Measurements from ENCODE around the gene ZCCHC24. TPM values are rescaled to one million over a fixed set of nuclear protein-coding genes. Genes with fewer than 3 reads are reported as not detected.

ZCCHC24 gene
- polyA plus RNA-seq, 1 donor, result 19.8 TPM

GRCh38 chr10:79431891-79432831 lies 13.3 kb downstream of the ZCCHC24 start:
- no peak for DNase-seq

GRCh38 chr10:79431428-79431827 lies 14.0 kb downstream of the ZCCHC24 start:
- DNase-seq, result no peak

GRCh38 chr10:79430936-79431335 lies 14.5 kb downstream of the ZCCHC24 start:
- DNase-seq, result no peak

- no peak for DNase-seq
Observed at GRCh38 chr10:79430325-79430905, 15.0 kb downstream of the ZCCHC24 start.

- no peak for DNase-seq
Observed at GRCh38 chr10:79429751-79430150, 15.7 kb downstream of the ZCCHC24 start.

GRCh38 chr10:79427965-79428364 lies 17.5 kb downstream of the ZCCHC24 start:
- DNase-seq, result no peak

GRCh38 chr10:79425074-79425532 lies 20.3 kb downstream of the ZCCHC24 start:
- DNase-seq, result no peak

GRCh38 chr10:79424221-79425073 lies 21.0 kb downstream of the ZCCHC24 start:
- no peak for DNase-seq

GRCh38 chr10:79422178-79422892 lies 23.1 kb downstream of the ZCCHC24 start:
- no peak for DNase-seq

GRCh38 chr10:79420974-79421688 lies 24.3 kb downstream of the ZCCHC24 start:
- DNase-seq, result no peak

- DNase-seq, result no peak
Observed at GRCh38 chr10:79418886-79419595, 26.4 kb downstream of the ZCCHC24 start.

GRCh38 chr10:79418274-79418673 lies 27.1 kb downstream of the ZCCHC24 start:
- no peak for DNase-seq

GRCh38 chr10:79417731-79418130 lies 27.7 kb downstream of the ZCCHC24 start:
- DNase-seq, result no peak

- no peak for DNase-seq
Observed at GRCh38 chr10:79417266-79417665, 28.2 kb downstream of the ZCCHC24 start.

- no peak for DNase-seq
Observed at GRCh38 chr10:79416578-79417255, 28.7 kb downstream of the ZCCHC24 start.

GRCh38 chr10:79415736-79416577 lies 29.5 kb downstream of the ZCCHC24 start:
- DNase-seq, result no peak

- no peak for DNase-seq
Observed at GRCh38 chr10:79414714-79415113, 30.7 kb downstream of the ZCCHC24 start.

- DNase-seq, result no peak
Observed at GRCh38 chr10:79413196-79413595, 32.2 kb downstream of the ZCCHC24 start.

- DNase-seq, result no peak
Observed at GRCh38 chr10:79412516-79412915, 32.9 kb downstream of the ZCCHC24 start.
